GM19240 (cell line): ENCODE results near the gene ADAMTS2.

ENCODE experiments used
- DNase-seq: peaks from one replicate; pipeline ENCODE4 v3.0.0; 2011; ENCODE audit warnings: low spot score; ENCODE audit not compliant: insufficient read length

ADAMTS2 gene

DNA sequence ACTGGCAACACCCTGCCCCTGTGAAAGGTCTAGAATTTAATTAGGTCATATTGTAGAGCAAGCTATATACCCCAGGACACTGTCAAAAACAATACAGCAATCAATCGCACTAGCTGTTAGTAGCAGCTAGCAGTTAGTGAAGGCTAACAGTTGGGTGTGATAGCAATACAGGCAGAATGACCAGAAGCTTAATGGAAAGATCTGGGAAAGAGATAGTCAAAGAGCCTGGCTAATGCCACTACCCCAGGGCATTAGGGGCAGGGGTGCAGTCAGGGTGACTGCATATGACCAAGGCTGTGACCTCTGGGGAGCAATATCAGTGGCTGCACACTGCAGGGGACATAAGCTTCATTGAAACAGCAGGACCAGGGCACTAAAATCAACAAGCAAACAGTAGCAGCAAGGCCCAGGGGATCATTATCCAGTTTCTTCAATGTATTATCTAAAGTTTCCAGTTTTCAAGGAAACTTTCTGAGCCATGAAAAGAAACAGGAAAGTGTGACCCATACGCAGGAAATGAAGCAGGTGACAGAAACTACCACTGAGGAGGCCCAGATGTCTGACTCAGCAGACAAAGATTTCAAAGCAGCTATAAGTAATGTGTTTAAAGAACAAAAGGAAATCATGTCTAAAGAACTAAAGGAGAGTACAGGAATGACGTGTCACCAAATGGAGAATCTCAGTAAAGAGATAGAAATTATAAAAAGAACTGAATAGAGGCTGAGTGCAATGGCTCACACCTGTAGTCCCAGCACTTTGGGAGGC, 202.6 kb downstream of the ADAMTS2 start:
- no peak for DNase-seq

DNA sequence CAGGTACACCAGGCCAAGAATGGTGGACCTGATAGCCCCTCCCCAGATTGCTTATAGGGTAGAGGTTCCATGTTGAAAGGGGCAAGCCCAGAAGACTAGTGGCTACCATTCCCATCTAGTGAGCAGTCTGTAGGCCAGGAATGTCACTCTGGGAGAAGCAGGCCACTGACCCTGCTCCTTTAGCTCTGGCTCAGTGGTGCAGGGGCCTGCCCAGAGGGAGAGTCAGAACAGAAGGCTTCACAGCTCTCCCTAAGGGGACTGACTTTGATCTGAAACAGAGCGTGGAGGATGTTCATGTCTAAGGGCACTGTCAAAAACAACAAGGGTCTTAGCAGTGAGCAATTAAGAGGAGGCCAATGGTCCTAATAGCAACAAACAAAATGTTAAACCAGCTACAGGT, 203.4 kb downstream of the ADAMTS2 start:
- no peak for DNase-seq

DNA sequence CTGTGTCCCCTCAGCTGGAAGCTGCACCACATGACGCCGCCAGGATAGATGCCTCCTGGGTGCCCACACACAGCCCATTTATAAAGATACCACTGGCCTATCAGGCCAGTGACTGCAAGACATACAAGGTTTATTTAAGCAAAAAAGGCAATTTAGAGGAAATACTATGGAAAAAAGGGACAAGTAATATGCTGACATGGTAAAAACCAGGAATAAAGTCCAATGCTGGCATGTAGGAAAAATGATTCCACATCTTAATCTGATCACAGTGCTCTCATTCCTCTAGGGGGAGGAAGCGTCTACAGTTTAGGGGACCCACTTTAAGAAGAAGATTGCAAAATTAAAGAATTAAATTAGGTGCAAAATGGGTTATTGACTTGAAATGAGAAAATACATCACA, 205.0 kb downstream of the ADAMTS2 start:
- no peak for DNase-seq

DNA sequence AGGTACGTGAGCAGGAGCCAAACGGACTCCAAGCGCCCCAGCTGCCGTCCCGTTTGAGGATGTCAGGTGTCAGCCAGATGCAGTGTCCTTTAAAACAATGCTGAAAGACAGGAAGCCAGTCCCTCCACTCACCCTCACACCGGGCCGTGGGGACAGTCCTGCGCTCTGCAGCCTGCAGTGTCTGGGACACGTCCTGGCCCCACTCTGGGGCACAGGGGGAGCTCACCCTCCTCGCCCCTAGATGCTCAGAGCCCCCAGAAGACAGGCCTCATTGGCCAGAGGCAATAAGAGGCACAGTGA, 205.4 kb downstream of the ADAMTS2 start:
- DNase-seq, result no peak

DNA sequence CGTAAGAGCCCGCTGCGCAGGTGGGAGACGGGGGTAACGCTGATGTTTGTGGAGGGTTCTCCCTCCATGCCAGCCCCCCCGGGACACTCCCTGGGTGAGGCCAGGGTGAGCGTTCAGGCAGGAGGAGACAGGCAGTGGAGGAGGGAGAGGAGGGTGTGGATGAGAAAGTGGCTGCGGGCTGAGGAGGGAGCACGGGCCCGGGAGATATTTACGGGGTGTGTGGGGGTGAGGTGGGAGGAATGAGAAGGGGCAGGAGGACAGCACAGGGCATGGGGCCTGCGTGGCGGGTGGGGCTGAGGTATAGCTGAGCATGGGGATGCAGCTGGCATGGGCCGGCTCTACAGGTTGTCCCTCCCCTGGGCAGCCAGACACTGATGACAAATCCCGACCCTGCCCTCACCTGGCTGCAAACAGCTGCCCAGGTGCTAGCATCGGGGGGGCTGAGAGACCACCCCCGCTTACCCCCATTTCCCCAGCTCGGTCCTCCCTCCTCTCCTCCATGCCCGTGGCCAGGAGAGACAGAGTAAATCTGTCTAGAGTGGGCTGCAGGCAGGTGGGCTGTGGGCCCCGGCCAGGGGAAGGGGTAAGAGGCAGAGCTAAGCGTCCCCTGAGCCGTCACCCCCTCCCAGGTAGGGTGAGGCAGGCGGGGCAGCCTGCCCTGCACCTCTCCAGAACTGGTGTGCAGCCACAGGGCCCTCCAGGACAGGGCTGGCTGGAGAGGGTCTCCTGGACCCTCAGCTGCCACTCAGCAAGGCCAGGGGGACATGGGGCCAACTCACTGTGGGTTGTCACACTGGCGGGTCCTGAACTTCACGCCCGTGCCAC, 205.9 kb downstream of the ADAMTS2 start:
- DNase-seq, result no peak

DNA sequence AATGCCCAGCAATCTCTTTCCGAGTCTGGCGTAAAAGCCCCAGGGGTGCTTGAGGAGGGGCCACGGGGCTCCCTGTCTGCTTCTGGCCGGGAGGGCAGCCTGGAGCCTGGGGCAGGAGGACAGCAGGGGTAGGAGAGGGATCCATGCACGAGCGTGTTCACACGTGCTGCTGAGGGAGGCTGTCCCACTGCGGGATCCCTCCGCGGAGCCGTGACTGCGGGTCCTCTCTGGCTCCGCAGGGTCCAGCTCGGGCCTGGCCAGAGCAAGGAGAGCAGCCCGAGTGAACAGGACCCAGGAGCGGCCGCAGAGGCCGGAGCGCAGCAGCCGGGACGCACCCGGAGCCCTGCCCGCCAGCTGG, 206.7 kb downstream of the ADAMTS2 start:
- no peak for DNase-seq

DNA sequence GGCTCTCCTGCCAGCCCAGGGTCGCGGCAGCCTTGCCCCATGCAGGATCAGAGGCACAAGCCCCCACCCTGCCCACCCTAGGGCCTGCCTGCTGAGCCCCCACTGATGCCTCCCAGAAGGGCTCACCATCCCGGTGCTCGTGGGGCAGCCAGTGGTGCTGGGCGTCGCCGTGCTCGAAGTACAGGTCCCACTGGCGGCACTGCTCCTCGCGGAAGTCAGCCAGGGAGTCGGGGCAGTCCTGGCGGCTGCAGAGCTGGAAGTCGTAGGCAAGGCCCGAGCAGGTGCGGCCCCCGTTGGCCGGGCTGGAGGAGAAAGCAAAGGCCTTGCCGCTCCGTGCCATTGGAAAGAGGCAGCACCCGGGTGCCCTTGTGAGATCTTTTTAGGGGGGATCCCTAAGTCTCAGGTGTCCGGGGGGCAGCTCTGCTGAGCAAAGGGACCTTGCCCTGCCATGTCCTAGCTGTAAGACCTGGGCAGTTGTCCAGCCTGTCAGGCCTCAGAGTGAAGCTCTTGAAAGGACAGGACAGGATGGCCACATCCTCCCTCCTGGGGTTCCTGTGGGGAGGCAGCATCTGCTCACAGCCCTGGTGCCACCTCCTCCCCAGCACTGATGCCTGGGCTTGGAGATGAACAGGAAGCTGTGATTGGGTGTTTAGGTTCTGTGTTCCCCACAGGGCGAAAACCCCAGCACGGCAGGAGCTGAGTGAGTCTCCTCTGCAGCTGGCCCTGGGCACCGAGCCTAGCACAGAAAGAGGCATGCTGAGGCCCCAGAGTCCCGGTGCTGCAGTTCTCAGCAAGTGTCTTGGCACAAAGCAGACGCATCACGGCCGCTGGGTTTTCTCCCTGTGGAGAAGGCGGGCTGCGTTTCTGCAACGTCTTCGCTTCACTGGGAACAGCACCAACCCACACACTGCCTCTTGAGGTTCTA, 207.4 kb downstream of the ADAMTS2 start:
- DNase-seq, result no peak

DNA sequence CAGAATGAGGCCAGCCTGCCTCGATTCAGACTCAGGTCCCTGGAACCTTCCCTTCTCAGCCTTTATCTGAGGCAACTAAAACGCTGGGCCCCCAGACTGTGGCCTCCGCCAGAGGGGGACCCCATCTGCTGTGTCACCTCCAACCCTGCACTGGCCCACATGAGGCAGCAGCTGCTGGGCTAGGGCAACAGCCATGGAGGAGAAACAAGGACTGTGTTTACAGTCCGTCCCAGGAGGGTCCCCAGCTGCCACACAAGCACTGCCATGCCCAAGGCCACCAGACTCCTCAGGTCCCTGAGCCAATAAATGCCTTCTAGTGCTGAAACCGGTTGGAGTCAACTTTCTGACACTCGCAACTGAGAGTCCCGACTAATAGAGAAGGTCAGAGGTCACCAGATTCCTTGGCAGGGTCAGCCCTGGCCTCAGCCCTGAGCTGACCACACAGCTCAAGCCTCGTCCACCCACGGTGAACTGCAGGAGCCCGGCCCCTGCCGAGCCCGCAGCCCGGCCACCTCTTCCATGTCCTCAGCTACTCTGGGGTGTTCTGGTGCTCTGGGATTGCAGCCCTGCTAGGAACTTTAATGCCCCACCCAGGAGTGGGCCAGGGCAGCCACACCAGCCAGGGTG, 208.1 kb downstream of the ADAMTS2 start:
- DNase-seq, result no peak

DNA sequence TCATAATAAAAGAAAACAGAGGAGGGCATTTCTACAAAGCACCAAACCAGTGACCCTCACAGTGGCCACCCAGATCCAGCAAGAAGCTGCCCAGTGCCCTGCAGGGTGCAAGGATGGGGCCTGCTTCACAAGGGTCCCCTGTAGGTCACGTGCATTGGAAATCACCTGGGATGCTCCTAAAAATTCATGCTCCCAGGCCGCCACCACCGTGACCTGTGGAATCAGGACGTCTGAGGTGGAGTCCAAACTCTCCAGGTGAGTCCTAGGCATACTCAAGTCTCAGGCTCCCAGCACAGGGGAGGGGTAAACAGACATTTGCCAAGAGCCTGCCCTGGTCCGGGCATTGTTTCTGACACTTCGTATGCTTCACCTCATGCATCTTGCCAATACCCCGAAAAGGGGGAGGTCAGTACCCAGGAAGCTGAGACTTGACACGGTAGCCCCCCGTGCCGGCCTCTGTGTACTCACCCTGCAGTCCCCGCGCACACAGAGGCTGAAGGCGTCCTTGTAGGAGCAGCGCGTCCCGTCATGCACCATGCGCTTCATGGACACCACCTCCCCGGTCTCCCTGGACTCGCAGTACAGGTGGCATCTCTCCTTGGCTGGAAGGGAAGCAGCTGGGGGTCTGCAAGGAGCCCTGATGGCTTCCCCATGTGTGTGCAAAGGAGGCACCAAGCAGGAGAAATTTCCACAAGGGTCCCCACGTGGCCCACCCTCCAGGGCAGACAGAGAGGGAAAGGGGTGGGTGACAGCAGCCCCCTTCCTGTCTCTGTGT, 209.6 kb downstream of the ADAMTS2 start:
- DNase-seq, result no peak

DNA sequence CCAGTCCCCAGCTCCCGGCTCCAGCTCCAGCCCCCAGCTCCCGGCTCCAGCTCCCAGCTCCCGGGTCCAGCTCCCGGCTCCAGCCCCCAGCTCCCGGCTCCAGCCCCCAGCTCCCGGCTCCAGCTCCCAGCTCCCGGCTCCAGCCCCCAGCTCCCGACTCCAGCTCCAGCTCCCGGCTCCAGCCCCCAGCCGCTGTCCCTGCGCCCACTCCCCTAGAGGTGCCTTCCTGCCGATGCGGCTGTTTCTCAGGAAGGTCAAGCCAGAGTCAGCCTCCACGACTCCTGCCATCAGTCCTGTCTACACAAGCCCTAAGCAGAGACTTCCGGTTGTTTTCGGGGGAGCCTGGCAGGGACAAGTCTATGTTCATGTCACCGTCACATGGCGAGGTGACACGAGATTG, 210.3 kb downstream of the ADAMTS2 start:
- no peak for DNase-seq

DNA sequence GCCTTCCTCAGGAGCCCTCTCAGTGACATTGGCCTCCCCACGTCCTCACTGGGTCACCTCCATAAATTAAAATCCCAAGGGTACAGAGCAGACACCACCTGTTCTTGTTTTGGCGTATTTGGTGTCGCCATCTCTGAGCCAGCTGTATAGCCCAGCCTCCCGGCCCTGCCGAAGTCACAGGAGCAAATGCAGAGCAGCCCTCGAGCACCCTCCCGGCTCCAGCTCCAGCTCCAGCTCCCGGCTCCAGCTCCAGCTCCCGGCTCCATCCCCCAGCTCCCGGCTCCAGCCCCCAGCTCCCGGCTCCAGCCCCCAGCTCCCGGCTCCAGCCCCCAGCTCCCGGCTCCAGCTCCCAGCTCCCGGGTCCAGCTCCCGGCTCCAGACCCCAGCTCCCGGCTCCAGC, 210.8 kb downstream of the ADAMTS2 start:
- no peak for DNase-seq

DNA sequence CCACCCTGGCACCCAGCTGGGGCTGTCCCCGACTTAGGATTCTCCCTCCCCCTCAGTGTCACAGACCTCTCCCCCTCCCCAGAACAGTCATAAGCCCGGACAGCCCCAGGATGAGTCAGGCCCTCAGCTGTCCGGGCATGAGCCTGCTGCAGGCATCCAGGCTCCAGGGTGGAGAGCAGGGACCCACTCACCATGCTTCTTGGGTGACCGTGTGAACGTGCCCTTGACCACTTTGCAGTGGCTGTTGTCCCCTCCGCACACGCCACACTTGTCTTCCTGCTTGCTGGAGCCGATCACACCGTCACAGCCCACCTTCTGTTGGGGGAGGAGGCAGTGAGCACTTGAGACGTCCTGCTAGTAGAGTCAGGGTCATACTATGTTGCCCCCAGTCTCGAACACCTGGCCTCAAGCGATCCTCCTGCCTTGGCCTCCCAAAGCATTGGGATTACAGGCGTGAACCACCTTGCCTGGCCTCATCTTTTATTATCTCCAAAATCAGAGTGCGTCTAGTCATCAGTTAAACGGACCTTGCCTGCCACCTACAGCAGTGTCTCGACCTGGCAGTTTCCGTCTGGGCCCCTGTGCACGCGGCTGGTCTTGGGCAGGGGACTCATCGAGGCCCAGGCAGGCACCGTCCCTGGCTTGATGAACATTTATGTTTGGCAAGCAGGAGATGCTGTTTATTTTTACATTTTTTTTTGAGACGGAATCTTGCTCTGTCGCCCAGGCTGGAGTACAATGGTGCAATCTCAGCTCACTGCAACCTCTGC, 212.5 kb downstream of the ADAMTS2 start:
- DNase-seq, result no peak

DNA sequence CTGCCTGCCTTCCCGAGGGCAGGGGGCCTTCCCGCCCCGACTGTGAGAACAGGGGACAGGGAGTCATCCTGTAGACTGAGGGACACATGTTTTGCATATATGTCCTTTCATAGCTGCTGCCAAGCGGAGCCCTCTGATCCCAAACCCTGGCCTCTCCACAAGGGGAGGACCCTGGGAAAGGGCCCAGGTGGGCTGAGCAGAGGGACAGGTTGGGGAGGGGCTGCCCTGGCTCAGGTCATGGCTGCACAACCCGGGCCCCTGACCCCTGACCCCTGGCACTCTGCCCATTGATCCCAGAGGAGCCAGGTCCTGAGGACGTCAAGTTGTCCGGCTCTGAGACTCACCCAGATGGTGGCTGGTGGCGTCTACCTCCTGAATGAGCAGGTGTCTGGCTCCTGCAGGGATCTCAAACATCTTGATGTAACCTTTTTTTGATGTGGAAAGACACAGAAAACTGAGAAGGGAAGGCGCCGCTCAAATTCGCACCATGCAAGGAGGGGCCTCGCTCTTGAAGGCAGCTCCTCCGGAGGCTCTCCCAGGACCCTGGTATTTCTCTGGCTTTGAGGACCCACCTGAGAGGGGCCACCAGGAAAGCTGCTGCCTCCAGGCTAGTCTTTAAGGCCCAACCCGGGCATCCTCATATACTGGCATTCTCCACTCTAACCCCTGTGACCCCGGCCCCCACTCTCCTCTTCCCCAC, 213.2 kb downstream of the ADAMTS2 start:
- no peak for DNase-seq

DNA sequence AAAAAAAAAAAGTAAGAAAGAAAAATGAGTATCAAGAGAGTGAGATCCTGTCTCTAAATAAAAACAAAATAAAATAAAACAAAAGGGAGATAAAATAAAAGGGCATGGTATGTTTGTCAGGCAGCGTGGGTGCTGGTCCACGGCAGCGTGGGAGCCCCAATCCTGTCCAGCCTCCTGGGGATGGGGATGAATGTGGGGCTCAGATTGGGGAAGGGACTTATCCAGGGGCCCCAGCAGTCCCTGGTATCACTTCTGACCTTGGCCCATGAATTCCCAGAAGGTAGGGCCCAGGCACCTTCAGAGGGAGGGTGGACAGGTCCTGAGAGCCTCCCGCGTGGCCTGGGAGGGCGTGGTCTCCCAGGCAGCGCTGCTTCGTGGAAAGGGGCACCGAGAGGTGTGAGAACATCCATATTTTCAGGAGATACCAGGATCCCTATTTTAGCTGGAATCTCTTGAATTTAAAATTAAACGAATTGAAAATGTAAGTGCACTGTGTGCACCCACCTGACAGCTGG, 213.9 kb downstream of the ADAMTS2 start:
- no peak for DNase-seq

DNA sequence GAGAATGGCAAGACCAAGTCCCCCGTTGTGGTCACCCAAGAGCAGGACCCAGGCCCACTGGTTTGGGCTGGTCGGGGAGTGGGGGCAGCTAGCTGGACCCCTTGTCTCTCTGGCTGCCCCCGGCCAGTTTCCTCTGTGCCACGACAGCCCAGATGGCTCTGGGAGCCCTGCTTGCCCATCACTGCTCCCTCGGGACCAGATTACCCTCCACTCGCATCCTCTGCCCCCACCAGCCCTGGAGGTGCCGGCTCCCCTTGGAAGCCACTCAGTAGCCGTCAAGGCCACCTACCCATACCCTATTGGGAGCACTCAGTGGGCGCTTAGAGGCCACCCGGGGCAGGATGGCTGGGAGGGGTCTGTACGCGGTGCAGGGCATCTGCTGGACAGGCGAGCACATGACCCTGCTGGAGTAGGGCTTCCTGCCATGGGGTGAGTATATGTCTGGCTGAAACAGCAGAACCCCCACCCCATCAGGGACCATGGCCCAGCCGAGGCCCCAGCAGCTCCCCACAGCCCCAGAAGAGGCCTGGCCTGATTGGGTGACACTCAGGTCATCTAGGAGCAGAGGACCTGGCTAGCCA, 215.1 kb downstream of the ADAMTS2 start:
- no peak for DNase-seq

DNA sequence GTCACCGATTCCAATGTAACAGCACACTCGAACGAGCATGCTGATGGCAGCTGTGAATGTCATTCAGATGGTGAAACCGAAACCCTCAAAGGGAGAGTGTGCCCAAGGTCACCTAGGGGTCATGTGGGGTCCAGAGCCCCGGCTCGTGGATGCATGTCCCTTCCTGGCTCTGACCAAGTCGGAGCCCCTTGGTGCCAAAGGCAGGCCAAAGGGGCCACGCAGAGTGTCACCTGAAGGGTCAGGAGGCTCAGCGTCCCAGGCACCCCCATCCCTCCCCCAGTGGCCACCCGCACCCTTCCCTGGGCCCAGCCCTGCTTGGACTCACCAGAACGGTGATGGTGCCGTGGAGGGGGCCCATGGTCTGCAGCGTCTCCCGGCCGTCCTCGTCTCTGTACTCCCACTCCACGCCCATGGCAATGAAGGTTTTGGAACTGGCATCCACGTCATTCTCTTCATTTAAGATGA, 215.6 kb downstream of the ADAMTS2 start:
- no peak for DNase-seq

DNA sequence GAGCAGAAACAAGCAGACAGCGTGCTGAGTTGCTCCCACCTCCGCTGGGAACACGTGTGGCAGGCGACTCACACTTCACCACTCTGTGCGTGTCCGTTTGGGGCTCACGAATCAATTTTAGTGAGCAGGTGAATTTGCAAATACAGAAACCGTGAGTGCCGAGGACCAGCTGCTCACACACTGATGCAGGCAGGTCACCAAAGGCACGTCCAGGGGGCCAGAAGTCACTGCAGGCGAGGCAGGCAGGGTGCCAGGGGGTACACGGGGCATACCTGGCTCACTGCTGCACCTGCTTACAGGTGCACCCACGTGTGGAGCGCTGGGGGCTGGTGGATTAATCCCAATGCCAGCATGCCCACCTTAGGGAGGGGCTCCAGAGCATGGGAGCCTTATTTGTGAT, 216.3 kb downstream of the ADAMTS2 start:
- no peak for DNase-seq

DNA sequence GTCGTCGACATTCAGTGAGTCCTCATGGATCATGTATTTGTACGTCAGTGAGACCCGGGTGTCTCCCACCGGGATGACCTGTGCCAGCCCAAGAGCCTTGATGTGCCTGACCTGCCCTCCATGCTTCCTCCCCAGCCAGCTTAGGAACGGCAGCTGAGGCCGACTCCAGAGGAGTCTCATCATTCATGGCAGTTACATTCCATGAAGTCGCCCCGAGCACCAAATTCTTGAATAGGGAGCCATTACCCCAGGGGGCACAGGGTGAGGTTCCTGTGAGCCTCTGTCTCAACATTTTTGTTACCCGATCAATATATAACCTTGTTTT, 217.3 kb downstream of the ADAMTS2 start:
- DNase-seq, result no peak
